OCI-LY3 (cell line): Measurements from ENCODE around the gene CCDC63.

Experiments
- EZH2phosphoT487 ChIP-seq: fragments of 200-600 bp; shearing (Covaris generic); IDR thresholded peaks from 2 replicates; pipeline ENCODE4 v1.6.1; 2018; ENCODE audit warnings: antibody characterized with exemption, mixed run types, low read depth
- TF ChIP-seq, protein P1 (sequence below): fragments of 200-600, 300-600 bp; sonication (generic); IDR thresholded peaks from 2 replicates; pipeline ENCODE4 v1.5.1; 2014; ENCODE audit warnings: antibody characterized with exemption, low read length, low read depth

DNA sequence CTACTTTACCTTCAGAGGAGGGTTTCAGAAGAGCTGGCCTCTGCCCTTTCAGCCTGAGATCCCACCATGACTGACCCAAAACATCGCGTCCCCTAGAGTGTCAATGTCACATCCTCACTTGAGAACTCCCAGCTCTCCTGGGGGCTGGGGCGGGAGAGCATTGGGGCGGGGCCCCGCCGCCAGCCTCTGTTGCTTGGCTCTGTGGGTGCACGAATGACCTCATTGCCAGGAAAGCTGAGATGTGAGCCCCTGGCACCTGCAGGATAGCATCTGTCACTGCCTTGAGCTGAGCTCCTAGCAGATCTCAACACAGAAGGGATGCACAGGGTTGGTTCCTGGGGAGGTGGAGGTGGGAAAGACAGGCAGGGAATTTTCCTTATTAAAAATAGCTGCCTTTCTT is 94.1 kb downstream of the CCDC63 start:
- TF ChIP-seq EZH2phosphoT487 = no peak
- TF ChIP-seq, protein P1, sequence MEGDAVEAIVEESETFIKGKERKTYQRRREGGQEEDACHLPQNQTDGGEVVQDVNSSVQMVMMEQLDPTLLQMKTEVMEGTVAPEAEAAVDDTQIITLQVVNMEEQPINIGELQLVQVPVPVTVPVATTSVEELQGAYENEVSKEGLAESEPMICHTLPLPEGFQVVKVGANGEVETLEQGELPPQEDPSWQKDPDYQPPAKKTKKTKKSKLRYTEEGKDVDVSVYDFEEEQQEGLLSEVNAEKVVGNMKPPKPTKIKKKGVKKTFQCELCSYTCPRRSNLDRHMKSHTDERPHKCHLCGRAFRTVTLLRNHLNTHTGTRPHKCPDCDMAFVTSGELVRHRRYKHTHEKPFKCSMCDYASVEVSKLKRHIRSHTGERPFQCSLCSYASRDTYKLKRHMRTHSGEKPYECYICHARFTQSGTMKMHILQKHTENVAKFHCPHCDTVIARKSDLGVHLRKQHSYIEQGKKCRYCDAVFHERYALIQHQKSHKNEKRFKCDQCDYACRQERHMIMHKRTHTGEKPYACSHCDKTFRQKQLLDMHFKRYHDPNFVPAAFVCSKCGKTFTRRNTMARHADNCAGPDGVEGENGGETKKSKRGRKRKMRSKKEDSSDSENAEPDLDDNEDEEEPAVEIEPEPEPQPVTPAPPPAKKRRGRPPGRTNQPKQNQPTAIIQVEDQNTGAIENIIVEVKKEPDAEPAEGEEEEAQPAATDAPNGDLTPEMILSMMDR = no peak
